ENCODE data around the gene PCSK4.

The PCSK4 gene

DNA sequence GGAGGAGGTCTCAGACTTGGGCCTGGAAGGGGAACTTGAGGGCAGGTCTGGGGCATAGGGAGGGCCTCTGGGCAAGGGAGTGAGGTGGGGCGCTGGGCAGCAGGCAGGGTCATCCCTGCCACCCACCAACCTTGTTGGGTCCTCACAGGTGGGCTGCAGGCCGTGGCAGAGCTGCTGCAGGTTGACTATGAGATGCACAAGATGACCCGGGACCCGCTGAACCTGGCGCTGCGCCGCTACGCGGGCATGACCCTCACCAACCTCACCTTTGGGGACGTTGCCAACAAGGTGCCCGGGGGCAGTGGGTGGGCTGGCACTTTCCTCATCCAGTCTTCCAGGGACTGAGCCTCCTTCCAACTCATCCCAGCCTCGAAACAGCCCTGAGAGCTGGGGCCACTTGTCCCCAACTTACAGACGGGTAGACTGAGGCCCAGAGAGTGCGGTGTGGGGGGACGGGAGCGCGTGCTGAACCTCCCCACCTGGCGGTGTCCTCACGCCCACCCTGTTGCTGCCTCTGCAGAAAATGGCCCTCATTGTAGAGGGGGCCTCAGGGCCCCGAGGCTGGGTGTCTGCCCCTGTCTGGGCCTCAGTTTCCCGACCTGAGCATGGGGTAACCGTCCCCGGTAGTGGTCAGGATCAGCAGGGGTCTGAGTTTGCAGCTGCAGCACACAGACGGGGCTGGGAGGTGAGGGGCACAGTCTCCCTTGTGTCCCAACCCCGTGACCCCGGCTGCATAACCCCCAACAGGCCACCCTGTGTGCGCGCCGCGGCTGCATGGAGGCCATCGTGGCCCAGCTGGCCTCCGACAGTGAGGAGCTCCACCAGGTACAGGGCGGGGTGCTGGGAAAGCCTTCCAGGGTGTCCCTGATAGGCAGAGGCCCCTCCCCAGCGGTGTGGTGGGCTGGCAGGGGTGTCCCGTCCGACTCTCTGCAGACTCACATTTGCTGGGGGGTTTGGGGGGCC, 29.8 kb downstream of the PCSK4 start:
- Histone ChIP-seq H3K36me3 (ENCODE audit: control insufficient read depth, insufficient read depth, low read length) (no peaks in the 10 kb centered on the region), H3K27ac (no peak overlapping the region), H3K9ac (no peak overlapping the region), H3K27me3 (ENCODE audit: control insufficient read depth, insufficient read depth, low read length) (no peaks in the 10 kb centered on the region), H3K4me1 (peaks cover 3% of the 10 kb centered on the region), H3K4me2 (ENCODE audit: low read length) (no peak overlapping the region), H3K4me3 (ENCODE audit: low read depth, low read length) (no peak overlapping the region), H3K9me3 (ENCODE audit: control insufficient read depth, low read length) (no peaks in the 10 kb centered on the region), H3K79me2 (peaks cover 4% of the 10 kb centered on the region), H2AFZ (no peak overlapping the region)
- TF ChIP-seq, protein P1, sequence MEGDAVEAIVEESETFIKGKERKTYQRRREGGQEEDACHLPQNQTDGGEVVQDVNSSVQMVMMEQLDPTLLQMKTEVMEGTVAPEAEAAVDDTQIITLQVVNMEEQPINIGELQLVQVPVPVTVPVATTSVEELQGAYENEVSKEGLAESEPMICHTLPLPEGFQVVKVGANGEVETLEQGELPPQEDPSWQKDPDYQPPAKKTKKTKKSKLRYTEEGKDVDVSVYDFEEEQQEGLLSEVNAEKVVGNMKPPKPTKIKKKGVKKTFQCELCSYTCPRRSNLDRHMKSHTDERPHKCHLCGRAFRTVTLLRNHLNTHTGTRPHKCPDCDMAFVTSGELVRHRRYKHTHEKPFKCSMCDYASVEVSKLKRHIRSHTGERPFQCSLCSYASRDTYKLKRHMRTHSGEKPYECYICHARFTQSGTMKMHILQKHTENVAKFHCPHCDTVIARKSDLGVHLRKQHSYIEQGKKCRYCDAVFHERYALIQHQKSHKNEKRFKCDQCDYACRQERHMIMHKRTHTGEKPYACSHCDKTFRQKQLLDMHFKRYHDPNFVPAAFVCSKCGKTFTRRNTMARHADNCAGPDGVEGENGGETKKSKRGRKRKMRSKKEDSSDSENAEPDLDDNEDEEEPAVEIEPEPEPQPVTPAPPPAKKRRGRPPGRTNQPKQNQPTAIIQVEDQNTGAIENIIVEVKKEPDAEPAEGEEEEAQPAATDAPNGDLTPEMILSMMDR (IDR thresholded peaks at IDR 0.05), result no peak

DNA sequence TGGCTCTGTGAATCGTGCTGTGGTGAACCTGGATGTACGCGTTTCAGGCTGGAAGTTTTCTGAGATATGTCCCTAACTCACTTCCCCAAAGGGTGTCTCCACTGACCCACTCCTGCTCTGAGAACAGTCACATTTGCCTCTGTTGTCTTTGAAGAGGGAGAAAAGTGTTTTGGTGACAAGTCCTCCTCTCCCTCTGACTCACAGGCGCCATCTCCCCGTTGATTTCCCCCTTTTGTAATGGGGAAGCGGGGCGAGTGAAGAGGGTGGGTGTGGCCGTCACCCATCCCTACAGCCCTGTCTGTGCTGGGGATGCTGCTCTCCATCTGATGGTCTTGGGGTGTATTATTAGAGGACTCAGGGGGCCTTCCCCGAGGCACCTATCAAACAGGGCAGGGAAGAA, 30.7 kb downstream of the PCSK4 start:
- H3K27ac ChIP-seq, result no peak overlapping the region
- H3K27me3 ChIP-seq (ENCODE audit: control insufficient read depth, insufficient read depth, low read length), result no peaks in the 10 kb centered on the region

DNA sequence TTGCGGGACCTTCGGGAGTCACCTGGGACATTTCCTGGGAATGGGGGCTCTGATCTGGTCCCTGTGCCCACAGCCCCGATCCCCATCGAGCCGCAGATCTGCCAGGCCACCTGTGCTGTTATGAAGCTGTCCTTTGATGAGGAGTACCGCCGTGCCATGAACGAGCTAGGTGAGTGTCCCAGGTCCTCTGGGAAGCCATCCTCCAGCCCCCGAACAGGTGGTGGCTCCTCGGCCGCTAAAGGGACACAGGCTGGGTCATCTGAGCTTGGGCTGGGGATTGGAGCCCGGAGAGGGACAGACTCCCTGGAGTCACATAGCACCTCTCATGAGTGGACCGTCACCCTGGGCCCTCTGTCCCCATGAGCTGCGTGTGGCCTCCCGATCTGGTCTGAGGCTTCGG, 32.3 kb downstream of the PCSK4 start:
- Histone ChIP-seq H3K36me3 (ENCODE audit: control insufficient read depth, insufficient read depth, low read length) (no peaks in the 10 kb centered on the region), H3K27ac (no peak overlapping the region), H3K4me2 (ENCODE audit: low read length) (no peak overlapping the region), H3K79me2 (no peaks in the 10 kb centered on the region), H3K9ac (no peak overlapping the region), H3K4me1 (peaks cover 3% of the 10 kb centered on the region), H2AFZ (no peak overlapping the region), H3K9me3 (ENCODE audit: control insufficient read depth, low read length) (no peaks in the 10 kb centered on the region), H3K27me3 (ENCODE audit: control insufficient read depth, insufficient read depth, low read length) (no peaks in the 10 kb centered on the region), H3K4me3 (ENCODE audit: low read depth, low read length) (no peak overlapping the region)
- TF ChIP-seq, protein P1 (IDR thresholded peaks at IDR 0.05), result no peak

More for the DNA sequence above, 30.7 kb downstream of the PCSK4 start:
- TF ChIP-seq, protein P1 (IDR thresholded peaks at IDR 0.05), result no peak
- Histone ChIP-seq H3K79me2 (no peaks in the 10 kb centered on the region), H3K36me3 (ENCODE audit: control insufficient read depth, insufficient read depth, low read length) (no peaks in the 10 kb centered on the region), H2AFZ (no peak overlapping the region), H3K9ac (no peak overlapping the region), H3K9me3 (ENCODE audit: control insufficient read depth, low read length) (no peaks in the 10 kb centered on the region), H3K4me1 (peaks cover 3% of the 10 kb centered on the region), H3K4me2 (ENCODE audit: low read length) (no peak overlapping the region), H3K4me3 (ENCODE audit: low read depth, low read length) (no peak overlapping the region)

DNA sequence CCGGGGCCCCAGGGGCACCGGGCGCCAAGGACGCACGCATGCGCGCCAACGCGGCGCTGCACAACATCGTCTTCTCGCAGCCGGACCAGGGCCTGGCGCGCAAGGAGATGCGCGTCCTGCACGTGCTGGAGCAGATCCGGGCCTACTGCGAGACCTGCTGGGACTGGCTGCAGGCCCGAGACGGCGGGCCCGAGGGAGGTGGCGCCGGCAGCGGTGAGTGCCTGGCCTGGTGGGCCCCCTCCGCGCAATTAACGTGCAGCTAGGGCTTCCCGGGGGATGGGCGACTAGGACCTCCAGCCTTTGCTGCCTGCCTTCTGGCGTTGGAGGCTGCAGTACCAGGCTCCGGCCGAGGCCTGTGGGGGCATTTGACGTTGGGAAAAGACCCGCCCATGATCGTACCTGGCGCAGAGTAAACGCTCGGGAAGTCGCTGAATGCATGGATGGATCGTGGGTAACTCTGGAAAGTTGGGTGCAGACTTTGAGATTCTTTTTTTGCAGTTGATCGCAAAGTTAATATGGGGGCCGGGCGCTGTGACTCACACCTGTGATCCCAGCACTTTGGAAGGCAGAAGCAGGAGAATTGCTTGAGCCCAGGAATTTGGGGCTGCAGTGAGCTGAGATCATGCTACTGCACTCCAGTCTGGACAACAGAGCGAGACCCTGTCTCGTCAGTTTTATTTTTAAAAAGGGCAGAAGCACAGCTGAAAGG, 33.0 kb downstream of the PCSK4 start:
- H3K79me2 ChIP-seq, result no peaks in the 10 kb centered on the region
- TF ChIP-seq, protein P1 (IDR thresholded peaks at IDR 0.05), result no peak
- peaks cover 6% of the 10 kb centered on the region for H3K27me3 ChIP-seq (ENCODE audit: control insufficient read depth, insufficient read depth, low read length)
- H3K4me1 ChIP-seq, result peaks cover 3% of the 10 kb centered on the region
- H2AFZ ChIP-seq, result no peak overlapping the region
- no peaks in the 10 kb centered on the region for H3K36me3 ChIP-seq (ENCODE audit: control insufficient read depth, insufficient read depth, low read length)
- no peaks in the 10 kb centered on the region for H3K9me3 ChIP-seq (ENCODE audit: control insufficient read depth, low read length)
- H3K9ac ChIP-seq, result no peak overlapping the region
- H3K4me3 ChIP-seq (ENCODE audit: low read depth, low read length), result no peak overlapping the region
- H3K27ac ChIP-seq, result no peak overlapping the region
- no peak overlapping the region for H3K4me2 ChIP-seq (ENCODE audit: low read length)
